ENCODE measurements around the gene COL19A1.
"Not testable (repeated sequence)": the region's sequence is repeated elsewhere in the genome, so short reads cannot be mapped to it uniquely, and the experiment has no call there.

The COL19A1 gene

GRCh38 chr6:69866770-69867638, 648 bp downstream of the COL19A1 start:
- DNase-seq = peak in 1 of 2 experiments; percentile 49

DNA sequence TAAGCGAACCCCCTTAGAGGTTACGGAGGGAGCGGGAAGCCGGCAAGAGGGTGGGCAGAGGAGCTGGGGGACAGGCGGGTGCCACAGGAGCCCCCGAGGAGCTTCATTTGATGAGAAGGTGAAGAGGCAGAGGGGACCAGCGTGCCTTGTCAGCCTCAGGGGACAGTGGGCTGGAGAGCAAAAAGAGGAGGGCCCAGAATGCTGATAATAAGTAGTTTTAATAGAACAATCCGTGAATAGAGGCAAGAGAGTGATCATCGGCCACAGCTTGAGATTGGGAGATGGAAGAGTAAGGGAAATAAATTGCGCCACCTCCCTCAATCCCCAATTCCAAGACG, 1.3 kb downstream of the COL19A1 start:
- DNase-seq = no peak

- DNase-seq = no peak
Measured at GRCh38 chr6:69868252-69868804, 2.0 kb downstream of the COL19A1 start.

DNA sequence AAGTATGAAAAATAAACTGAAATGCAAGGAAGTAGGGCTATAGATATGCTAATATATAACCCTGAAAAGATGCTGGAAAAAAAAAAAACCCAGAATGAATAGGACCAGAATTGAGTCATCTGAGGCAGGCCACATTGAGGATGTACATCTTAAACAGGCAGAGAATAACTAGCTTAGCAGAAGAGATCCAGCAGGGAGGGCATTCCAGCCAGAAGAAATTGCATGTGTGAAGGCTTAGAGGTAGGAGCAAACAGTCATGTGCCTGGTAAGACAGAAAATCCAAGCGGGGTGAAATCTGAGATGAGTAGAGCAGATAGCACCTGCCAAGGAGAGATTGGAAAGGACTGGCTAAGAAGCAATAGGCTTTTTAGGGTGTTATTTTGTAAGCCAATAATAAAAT, 2.6 kb downstream of the COL19A1 start:
- DNase-seq = no peak

DNA sequence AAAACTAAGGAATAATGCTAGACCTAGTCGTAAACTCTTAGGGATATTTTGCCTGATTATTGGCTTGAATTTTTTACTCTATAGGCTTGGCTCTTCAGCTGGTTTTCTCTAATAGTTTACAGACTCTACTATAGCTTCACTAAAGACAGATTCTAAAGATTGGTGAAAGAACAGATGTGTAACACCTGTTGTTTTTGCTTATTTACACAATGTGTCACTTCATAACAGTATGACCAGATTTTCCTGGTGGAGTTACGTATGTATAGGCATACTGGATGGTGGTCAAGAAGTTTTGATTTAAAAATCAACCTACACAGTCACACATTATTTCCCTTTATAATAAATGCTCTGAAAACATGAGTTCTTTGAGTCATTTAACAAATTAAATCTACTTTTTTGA, 4.8 kb downstream of the COL19A1 start:
- DNase-seq = no peak

DNA sequence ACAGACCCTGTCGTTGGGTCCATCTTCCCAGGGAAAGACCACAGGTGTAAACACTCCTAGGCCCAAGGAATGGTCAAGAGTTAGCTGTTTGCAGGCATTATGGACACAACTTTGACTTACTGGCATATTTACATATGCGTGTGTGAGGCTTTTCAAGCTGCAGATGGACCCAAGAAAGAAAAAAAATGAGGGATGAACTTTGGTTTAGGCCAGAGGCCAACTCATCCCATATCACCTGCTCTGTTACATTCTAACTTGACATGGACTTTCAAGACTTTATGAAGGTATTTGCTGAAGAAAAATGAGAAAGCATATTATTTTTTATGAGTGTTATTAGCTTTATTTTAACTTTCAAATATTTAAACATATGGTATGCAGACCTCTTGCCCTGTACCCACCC, 6.9 kb downstream of the COL19A1 start:
- no peak for DNase-seq

- no peak for DNase-seq
Measured at GRCh38 chr6:69875715-69876114, 9.4 kb downstream of the COL19A1 start.

- no peak for DNase-seq
Measured at GRCh38 chr6:69878795-69879194, 12.4 kb downstream of the COL19A1 start.

DNA sequence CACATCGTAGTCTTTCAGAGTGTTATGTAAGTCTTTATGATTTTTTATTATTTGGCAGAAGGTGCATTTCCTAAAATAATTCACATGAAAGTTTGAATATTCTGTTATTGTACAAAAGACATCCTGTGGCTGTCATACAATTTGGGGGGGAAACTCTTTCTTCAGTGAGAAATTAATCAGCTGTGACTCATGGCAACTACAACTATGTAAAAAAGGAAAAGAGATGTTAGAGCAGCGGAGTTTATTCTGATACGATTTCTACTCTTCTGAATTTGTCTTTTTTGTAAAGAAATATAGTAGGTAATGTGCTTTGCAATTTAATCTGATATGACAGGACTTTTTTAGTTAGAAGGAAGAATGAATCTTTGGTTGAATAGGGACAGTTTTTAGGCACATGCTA, 14.2 kb downstream of the COL19A1 start:
- no peak for DNase-seq

GRCh38 chr6:69881322-69882151, 15.2 kb downstream of the COL19A1 start:
- DNase-seq = no peak

GRCh38 chr6:69883551-69883950, 17.2 kb downstream of the COL19A1 start:
- no peak for DNase-seq

DNA sequence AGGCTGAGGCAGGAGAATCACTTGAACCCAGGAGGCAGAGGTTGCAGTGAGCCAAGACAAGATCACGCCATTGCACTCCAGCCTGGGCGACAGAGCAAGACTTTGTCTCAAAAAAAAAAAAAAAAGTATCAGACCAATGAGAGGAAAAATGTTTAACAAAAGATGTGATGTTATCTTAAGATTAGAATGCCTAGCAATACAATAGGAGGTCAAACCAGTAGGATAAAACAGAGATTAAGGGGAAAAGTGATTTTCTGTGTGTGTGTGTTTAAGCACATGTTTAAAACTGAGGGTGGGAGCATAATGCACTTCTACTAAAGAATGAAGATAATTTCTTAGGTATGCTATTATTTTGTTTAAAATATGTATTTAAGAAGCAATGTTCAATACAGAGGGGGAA, 17.9 kb downstream of the COL19A1 start:
- DNase-seq = no peak

DNA sequence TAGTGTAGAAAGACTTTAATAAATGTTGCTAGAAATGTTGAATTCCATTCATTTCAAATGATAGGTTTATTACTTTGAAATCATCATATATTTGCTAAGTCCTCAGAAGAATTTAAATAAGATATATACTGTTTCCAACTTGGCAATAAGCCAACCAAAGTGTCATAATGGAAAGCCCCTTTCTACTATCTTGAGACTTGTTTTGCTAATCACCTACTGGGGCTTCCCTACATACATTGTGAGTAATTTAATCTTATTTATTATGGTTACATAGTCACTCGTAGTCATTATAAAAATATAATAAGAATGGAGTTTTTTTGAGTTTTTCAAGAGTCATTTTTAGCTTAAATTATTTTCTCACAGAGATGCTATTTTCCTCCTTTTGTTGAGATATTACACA, 20.7 kb downstream of the COL19A1 start:
- no peak for DNase-seq

DNA sequence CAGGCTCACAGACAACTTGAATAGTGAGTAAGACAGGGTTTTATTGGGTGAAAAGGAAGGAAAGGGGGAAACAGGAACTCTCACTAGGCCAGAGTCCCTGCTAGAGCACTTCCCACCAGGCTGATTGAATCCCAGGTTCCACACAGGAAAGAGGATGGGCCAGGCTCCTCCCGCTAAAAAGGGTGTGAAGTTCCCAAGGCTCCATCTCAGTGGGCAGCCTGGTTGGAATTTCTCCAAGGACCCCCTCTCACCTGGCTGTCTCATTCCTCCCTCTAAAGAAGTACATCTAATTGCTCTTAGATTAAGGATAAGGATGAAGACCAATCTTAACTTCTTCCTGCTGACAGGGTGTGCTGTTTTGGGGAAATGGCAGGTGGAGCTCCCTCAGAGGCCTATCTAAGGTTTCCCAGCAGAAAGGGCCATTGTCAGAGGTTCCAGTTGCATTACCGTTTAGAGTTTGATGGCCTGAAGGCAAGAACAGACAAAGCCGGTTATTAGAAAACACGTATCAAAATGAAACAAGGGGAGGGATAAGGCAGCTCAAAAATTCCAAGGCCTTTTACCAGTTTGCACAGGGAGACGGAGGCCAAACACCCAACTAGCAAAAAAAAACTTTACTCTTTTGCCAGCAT, 21.5 kb downstream of the COL19A1 start:
- no peak for DNase-seq

DNA sequence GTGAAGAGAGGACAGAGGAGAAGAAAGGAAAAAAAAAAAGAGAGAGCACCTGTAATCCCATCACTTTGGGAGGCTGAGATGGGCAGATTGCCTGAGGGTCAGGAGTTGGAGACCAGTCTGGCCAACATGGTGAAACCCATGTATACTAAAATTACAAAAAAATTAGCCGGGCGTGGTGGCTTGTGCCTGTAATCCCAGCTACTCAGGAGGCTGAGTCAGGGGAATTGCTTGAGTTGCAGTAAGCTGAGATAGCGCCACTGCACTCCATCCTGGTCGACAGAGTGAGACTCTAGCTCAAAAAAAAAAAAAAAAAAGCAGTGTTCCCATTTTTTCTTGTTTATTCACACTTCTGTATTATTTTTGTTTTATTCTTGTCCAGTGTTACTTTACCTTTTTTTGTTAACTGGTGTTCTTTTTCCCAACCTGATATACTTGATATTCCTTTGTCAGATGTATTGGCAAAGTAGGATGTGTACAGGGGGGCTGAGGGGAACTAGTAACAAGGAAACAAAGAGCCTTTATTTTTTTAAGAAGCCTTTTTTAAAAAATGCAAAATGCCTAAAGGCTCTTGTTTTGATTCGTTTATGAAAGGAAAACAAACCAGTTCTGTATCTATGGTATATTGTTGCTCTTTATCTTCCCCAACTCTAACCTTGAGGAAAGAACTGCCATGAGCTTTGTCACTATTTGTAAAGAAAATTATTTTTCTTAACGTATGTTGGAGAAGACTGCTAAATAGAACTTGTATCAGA, 22.3 kb downstream of the COL19A1 start:
- DNase-seq = no peak

DNA sequence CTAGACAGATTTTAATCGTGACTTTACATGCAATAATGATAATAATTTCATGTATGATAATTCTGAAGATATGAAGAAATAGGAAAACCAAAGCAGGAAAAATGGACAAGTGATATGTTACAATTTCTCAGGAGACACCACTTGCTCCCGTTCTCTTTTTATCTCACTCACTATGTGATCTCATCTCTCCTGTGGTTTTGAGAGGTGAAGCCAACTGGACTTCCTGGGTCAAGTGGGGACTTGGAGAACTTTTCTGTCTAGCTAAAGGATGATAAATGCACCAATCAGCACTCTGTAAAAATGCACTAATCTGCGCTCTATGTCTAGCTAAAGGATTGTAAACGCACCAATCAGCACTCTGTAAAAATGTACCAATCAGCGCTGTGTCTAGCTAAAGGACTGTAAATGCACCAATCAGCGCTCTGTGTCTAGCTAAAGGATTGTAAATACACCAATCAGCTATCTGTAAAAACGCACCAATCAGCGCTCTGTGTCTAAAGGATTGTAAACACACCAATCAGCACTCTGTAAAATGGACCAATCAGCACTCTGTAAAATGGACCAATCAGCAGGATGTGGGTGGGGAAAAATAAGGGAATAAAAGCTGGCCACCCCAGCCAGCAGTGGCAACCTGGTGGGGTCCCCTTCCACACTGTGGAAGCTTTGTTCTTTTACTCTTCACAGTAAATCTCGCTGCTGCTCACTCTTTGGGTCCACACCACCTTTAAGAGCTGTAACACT, 23.0 kb downstream of the COL19A1 start:
- DNase-seq = not testable (repeated sequence)

DNA sequence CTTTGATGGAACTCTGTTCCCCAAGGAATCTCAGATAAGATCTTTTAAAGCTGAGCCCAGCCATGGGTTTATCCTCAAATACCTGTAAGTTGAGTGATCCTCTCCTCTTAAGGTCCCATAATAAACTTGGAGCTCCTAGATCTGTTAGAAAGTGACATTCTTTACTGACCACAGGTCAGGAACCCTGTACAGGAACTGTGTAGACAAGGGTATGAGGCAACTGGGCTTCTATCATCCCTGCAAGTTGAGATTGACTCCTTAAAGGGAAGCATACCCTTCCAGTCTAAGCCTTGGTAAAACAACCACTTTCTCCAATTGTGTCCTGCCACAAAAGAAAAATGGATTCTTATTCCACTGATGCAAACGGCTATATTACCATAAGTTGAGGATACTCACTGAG, 26.2 kb downstream of the COL19A1 start:
- not testable (repeated sequence) for DNase-seq

DNA sequence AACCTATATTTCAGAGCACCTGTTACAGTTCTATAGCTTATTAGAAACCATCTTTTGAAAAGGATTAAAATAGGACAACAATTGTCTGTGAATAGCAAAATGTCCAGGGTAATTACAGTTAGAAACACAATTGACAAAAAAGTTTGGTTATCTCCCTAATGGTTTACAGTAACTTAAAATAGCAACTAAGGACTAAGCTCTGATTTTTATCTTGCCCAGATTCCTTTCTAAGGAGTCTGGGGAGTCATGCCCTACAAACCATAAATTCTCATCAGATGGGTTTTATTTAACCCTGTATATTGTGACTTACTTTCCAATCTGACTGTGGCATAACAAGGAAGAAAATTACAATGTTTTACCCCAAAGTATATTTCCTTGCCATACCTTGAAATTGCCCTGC, 26.9 kb downstream of the COL19A1 start:
- not testable (repeated sequence) for DNase-seq

- no peak for DNase-seq
Measured at GRCh38 chr6:69894578-69895347, 28.4 kb downstream of the COL19A1 start.

- DNase-seq = no peak
Measured at GRCh38 chr6:69895396-69895795, 29.0 kb downstream of the COL19A1 start.

DNA sequence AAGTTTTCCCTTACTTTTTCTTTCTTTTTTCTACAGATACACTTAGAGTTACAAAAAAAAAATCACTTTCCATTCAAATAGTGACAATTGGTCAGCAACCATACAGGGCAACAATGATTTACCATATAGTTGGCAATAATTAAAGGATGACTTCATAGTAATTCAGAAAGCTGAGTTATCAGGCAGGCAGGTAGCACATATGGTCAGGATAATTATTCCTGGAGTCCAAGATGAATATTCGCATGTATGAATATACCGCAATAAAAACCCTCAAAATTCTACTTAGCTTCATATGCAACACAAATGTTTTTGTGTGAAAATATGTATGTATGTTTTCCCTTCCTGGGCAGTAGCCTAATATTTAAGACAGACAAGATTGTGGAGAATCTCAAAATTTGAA, 34.5 kb downstream of the COL19A1 start:
- DNase-seq = no peak
